ENCODE data around the gene CD55.

Gene CD55, protein sequence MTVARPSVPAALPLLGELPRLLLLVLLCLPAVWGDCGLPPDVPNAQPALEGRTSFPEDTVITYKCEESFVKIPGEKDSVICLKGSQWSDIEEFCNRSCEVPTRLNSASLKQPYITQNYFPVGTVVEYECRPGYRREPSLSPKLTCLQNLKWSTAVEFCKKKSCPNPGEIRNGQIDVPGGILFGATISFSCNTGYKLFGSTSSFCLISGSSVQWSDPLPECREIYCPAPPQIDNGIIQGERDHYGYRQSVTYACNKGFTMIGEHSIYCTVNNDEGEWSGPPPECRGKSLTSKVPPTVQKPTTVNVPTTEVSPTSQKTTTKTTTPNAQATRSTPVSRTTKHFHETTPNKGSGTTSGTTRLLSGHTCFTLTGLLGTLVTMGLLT

DNA sequence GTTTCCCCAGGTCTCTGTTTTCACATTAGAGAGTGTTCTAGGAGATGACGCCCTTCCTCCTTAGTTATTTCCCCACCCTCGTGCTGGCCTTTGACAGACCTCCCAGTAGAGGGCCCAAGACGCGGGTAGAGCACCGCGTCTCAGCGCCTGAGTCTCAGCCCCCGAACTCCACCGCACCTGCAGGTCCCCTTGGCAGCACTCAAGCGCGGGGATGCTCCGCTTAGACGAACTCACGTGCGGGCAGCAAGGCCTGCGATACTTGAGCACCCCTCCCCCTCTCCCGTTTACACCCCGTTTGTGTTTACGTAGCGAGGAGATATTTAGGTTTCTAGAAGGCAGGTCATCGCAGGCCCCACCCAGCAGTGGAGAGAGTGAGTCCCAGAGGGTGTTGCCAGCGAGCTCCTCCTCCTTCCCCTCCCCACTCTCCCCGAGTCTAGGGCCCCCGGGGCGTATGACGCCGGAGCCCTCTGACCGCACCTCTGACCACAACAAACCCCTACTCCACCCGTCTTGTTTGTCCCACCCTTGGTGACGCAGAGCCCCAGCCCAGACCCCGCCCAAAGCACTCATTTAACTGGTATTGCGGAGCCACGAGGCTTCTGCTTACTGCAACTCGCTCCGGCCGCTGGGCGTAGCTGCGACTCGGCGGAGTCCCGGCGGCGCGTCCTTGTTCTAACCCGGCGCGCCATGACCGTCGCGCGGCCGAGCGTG, at the start of gene CD55:
TSS of gene CD55 (plus strand) at position 600 of the 711 bp plus-strand sequence. CDS start at position 688, 88 bp downstream.
- peak; percentile 93 to 98 for DNase-seq (ENCODE audit: low read depth in 2 of 2)

DNA sequence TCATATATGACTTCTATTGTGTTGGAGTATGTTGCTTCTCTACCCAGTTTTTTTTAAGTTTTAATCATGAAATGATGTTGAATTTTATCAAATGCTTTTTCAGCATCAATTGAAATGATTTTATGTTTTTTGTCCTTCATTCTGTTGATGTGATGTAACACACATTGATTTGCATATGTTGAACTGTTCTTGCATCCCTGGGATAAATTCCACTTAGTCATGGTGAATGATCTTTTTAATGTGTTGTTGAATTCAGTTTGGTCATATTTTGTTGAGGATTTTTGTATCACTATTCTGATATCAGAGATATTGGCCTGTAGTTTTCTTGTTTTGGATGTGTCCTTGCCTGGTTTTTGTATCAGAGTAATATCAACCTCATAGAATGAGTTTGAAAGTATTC, 46.6 kb upstream of the CD55 start:
- DNase-seq (ENCODE audit: low read depth in 2 of 2) = no peak

DNA sequence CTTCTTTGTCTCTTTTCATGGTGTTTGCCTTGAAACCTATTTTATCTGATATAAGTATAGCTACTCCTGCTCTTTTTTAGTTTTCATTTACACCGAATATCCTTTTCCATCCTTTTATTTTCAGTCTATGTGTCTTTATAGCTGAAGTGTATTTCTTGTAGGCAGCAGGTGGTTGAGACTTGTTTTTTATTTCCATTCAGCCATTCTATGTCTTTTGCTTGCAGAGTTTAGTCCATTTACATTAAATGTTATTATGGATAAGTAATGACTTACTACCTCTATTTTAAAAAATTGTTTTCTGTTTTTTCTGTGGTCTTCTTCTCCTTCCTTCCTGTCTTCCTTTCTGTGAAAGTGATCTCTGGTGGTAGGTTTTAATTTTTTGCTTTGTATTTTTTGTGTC, 45.0 kb upstream of the CD55 start:
- no peak for DNase-seq (ENCODE audit: low read depth in 2 of 2)

DNA sequence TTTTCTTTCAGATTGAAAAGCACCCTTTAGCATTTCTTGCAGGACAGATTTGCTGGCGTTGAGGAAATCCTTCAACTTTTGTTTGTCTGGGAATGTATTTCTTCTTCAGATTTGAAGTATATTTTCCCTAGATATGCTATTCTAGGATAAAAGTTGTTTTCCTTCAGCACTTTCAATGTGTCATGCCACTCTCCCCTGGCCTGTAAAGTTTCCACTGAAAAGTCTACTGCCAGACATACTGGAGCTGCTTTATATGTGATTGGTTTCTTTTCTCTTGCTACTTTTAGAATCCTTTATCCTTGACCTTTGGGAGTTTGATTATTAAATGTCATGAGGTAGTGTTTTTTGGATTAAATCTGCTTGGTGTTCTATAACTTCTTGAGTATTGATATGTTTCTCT, 44.2 kb upstream of the CD55 start:
- DNase-seq (ENCODE audit: low read depth in 2 of 2) = no peak

DNA sequence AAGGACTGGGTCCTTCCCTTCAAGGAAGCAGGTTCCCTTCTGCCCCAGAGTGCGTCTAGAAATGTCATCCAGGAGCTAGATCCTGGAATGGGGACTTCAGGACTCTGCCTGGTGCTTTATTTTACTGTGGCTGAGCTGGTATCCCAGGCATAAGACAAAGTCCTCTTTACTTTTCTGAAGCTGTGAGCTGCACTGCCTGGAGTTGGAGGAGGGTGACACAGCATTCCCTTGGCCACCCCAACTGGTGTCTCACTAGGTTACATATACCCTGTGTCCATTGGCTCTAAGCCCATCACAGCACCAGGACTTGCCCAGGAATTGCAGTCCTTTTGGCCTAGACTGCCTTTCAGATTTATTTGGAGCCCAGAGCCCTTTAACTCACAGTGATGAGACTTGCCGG, 41.8 kb upstream of the CD55 start:
- no peak for DNase-seq (ENCODE audit: low read depth in 2 of 2)

DNA sequence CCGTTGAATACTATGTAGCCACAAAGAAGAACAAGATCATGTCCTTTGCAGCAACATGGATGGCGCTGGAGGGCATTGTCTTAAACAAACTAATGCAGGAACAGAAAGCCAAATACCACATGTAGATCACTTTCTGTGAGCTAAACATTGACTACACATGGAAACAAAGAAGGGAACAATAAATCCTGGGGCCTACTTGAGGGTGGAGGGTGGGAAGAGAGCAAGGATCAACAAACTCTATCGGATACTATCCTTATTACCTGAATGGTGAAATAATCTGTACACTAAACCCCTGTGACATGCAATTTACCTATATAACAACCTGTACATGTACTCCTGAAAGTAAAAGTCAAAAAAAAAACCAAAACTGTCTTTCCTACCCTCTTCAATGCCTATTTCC, 40.8 kb upstream of the CD55 start:
- no peak for DNase-seq (ENCODE audit: low read depth in 2 of 2)

DNA sequence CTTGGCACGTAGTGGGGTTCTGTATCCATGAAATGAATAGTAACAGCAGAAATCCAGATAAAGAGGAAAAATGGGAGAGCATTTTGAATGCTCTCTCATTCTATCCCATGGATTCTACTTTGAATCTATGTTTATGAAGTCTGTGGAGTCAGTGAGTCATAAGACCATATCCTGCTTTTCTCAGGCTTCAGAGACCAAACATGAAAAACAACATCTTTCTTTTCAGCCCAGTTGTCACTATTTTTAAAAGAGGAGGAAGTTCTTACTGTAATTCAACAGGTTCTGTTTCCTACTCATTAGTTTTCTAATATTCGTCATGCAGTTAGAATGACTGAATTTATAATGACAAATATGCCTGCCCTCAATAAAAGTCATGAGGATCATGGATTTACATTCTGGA, 39.4 kb upstream of the CD55 start:
- no peak for DNase-seq (ENCODE audit: low read depth in 2 of 2)

DNA sequence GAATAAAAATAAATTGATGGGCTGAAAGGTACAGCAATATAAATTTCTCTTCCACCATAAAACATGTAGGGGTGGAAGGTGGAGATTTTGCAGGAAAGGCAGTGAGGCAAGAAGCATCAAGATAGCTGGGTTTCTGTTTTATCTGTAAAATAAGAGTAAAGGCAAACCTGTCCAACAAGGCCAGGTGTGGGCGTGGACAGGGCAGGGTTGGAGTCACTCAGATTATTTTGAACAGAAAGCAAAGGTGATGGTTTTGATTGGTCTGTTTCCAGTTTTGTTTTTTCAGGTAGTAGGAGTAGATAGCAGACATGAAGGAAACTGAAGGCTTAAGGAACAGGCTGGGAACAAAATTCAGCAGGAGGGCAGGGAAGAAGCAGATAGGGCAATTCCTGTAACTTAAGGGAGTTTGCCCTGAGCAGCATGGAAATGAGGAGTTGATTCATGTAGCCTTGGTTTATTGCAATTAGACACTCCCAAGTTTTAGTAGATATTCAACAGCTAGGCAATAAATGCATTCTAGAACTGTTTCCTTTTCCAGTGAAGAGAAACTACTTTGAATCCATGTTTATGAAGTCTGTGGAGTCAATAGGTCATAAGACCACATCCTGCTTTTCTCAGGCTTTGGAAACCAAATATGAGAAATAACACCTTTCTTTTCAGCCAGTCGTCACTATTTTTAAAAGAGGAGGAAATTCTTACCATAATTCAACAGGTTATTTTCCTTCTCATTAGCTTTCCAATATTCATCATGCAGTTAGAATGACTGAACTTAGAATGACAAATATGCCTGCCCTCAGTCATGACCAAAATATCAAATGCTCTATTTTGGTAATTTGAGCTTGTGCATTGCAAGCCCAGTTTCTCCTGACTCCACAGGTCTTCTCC, 38.7 kb upstream of the CD55 start:
- DNase-seq (ENCODE audit: low read depth in 2 of 2) = no peak

DNA sequence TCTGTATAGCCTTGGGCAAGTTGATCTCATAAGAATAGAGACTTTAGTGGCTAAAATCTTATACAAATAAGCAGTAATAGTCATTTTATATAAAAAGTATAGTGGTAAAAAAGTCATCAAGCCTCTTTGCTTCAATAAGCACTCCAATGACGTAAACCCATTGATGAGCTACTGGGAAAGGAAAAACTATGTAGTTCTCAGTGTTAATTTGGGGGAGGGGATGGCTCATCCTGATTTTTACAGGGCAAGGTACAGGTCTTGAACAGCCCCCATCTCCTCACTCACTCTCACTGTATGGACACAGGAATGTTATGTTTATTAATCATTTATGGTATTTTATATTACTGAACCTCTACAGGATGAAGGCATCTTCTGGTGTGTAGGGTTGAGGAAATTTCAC, 38.1 kb upstream of the CD55 start:
- DNase-seq (ENCODE audit: low read depth in 2 of 2) = no peak

DNA sequence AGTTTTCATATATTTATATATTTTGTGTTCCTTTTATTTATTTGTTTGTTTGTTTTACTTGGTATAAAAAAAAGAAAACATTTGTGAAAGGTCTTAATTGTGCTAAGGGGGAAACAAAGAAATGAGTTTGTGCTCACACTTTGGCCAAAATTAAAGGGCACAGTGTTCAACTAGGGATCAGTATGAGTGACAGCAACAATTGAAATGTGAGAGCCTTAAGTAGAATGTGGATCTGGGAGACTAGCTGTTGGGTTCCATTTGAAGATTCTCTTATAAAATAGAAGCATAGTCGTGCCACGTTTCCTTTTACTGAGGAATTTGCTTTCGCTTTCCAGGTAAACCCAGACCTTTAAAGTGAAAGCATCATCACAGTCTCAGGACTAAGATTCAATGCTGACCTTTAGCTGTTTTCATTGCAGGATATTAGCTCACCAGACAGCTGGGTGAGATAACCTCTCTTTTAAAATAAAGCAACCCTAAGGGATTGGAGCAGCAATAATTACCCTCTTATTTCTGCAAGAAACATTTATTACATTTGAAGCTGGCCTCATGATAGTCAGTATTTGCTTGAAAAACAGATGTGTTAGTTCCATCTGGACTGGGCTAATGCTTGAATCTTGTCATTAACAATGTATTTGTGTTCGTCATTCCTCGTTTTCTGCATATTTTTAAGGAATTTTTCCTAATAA, 37.1 kb upstream of the CD55 start:
- DNase-seq (ENCODE audit: low read depth in 2 of 2) = no peak

DNA sequence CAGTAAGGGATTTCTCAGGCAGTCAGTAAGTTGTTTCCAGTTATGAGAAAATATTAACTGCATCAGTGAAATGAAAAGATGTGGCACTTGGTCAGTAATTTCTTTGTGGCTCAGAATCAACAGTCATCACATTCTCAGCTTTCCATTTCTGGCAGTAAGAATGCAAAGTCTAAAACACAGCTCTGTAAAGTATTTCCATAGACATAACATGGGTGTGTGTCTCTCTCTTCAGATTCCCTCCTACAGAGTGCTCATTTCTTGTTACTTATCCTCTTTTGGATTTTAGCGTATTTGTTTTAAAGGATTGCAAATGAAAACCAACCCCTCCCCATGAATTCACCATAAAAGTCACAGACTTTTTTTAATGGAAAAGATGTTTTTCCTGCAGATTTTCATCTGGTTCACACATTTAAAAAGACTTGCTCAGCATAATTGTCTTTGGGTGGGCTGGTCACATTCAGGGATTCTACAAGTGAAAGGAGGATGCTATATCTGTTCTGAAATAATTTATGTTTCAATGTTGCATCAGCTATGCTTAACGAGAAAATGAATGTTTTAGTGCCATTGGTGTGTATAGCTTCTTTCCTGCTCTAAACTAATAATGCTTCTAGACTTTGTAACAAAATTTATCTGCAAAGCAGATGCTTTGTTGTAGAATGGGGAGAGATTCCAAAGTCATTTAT, 34.6 kb upstream of the CD55 start:
- DNase-seq (ENCODE audit: low read depth in 2 of 2) = no peak

DNA sequence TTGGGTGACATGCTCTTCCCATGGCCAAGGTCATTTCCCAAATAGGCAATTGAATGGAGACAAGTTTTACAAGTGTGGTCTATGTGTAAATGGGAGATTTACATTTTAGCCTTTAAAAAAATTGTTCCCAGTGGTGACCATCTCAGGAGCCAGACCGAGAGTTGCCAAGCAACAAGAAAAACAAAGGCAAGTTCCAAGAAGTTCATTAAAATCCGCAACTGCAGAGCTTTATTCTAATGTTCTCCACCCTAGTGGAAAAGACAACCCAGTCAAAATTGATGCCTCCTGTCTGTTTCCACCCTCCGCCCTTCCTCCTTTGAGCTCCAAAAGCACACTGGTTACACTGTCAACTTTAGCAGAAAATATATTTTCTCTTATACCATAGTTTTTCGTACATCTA, 33.2 kb upstream of the CD55 start:
- DNase-seq (ENCODE audit: low read depth in 2 of 2) = no peak

DNA sequence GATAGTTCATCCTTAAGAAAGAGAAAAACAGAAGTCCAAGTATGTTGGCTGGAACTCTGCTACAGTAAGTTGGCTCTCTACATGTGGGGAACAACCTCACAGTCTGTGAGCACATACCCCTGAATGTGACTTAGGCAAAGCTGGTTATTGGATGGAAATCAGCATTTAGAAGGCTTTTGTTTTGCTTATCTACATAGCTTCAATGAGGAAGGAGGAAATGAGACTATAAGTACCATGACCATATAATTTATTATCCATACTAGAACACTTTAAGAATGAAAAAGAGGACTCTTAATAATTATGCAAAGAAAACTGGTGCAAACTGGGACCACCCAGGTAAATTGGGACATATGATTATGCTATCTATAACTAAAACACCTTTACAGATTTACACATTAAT, 31.7 kb upstream of the CD55 start:
- DNase-seq (ENCODE audit: low read depth in 2 of 2) = no peak

DNA sequence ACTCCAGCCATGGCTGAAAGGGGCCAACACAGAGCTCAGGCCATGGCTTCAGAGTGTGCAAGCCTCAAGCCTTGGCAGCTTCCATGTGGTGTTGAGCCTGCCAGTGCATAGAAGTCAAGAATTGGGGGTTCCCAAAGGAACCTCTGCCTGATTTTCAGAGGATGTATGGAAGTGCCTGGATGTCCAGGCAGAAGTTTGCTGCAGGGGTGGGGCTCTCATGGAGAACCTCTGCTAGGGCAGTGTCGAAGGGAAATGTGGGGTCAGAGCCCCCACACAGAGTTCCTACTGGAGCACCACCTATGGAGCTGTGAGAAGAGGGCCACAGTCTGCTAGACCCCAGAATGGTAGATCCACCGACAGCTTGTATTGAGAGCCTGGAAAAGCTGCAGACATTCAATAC, 29.8 kb upstream of the CD55 start:
- no peak for DNase-seq (ENCODE audit: low read depth in 2 of 2)

DNA sequence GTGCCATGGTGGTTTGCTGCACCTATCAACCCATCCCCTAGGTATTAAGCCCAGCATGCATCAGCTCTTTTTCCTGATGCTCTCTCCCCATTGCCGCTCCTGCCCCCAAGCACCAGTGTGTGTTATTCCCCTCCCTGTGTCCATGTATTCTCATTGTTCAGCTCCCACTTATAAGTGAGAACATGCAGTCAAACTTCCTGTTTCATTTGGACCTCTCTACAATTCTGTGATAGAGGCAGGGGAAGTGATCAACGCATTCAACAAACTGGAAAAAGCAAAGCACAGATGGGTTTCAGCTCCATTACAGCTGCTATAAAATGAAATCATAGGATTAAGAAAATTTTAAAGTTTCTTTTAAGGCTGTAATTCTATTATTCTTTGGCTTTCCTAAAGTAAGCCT, 23.3 kb upstream of the CD55 start:
- DNase-seq (ENCODE audit: low read depth in 2 of 2) = no peak

DNA sequence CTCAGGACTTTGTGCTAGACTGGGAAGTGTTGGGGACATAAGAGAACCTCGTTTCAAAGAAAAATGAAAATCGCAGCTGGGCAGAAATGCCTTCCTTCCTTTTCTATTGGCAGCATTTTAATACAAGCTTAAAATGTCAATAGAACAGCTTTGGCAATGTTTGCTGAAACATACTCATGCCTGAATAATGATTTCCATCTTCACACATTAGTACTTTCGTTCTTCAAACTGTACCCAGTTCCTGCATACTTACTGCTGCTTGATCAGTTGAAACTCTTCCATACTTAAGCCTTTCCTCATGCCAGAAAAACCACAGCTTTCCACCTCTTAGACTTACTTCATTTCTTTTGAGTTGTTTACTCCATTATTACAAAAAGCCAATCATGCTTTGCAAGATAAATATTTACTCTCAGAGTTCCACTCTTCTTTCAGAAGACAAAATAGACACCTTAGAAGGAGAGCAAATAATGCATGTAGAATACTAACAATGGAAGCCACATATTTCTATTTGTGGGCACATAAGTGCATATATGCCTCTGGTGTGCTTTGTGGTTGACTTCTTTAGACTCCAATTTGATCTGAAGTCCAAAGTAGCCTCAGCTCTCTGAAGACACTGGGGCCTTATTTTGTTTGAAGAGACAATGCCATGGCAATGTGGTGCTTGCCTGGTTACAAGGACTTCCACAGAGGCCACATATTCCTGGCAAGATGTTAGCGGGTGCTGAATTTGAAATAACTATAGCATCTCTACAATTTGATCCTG, 22.7 kb upstream of the CD55 start:
- no peak for DNase-seq (ENCODE audit: low read depth in 2 of 2)

DNA sequence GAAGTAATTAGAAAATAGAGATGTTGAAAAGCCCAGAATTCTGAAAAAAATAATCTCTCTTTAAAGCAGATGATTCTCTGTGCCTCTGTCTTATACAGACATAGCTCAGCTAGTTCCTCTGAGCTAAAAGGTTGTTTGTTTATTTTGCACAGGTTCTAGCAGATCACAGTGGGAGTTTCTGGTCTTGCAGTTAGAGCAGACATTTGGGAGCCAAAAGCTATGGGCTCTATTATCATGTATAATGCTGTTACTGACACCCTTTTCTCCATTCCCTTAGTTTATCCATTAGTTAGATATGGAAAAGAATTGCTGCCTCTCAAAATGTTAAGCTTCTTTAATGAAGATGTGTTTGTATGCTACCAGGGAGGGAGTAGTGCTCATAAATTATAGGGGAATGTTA, 20.5 kb upstream of the CD55 start:
- DNase-seq (ENCODE audit: low read depth in 2 of 2) = no peak

DNA sequence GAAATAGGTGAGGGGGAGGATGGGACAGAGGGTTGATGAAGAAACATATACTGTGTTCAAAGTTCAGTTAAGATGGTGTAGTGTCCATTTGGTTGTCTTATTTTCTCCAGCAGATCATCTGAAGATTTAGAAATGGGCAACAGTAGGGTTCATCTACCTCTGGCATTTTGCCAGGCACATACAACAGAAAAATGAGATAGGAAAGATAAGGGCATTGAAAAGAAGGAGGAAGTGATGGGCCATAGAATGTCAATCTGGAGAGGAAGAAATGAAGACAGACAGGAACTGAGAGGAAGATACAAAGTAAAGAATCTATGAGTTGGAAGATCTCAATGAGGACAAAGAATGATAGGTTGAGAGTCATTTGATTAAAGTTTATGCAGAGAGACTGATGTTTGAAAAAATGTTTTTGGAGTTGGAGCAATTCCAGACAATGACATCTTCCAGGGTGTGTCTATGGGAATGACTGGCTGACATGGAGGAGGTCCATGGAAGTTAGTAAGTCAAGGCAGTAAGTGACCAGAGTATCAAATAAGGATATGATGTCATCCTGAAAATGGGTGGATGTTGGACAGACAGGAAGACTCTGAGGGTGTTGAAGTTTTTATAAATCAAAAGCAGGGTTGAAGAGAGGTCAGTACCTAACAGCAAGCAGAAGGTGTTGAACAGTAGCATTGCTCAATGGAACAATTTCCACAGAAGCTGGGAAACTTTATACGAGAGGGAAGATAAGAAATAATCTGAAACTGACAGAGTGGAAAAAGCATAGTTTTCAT, 18.7 kb upstream of the CD55 start:
- DNase-seq (ENCODE audit: low read depth in 2 of 2) = no peak

DNA sequence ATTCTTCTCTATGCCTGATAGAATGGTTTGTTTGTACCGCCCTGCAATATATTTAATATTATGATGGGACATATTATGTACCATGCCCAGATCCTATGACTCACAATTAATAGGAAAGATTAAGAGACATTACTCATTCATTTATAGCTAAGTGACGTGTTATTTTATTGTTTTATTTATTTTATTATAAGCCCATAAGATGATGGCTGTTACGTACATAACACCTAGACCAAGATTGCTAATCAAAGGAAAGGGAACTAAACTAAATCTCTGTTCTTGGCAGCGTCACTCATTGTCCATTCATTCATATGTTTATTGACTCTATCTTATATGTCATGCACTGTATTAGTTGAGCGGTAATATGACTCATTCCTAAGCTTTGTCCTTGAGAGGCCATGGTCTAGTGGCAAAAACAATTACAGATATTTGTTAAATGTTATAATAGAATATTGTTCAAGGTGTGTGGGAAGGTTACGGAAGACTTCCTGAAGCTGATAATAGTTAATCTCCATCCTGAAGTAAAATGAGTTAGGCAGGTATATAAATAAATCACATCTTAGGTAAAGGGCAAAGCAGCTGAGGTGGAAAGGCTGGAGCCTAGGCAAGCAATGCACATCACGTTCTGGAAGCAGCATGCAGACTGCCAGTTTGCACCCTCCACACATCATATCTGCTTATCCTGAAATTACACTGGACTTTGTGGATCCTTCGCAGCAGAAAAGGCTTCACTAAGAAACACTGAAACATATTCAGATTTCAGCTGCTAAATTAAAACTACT, 16.6 kb upstream of the CD55 start:
- DNase-seq (ENCODE audit: low read depth in 2 of 2) = no peak
